Measurements from ENCODE around the gene RPL9. TPM values are rescaled to one million over a fixed set of nuclear protein-coding genes. Genes with fewer than 3 reads are reported as not detected.
A peak's percentile ranks its signal among the peaks of the same experiment; 100 is the strongest.

Gene RPL9
- total RNA-seq, 4 donors from 2014 or later = 2,396 to 3,997 (median 2,918) TPM

- no peaks in the 10 kb centered on the region for H3K9me3 ChIP-seq
- DNase-seq (ENCODE audit: low spot score in 2 of 2) = no peak
- no peak overlapping the region for H3K27ac ChIP-seq
- peaks cover 0 to 18% (median 2%) of the 10 kb centered on the region in 4 donors for H3K4me1 ChIP-seq
- TF ChIP-seq POLR2A (IDR thresholded peaks at IDR 0.05) (no peak), EP300 (IDR thresholded peaks at IDR 0.05) (no peak)
- TF ChIP-seq, protein P1, sequence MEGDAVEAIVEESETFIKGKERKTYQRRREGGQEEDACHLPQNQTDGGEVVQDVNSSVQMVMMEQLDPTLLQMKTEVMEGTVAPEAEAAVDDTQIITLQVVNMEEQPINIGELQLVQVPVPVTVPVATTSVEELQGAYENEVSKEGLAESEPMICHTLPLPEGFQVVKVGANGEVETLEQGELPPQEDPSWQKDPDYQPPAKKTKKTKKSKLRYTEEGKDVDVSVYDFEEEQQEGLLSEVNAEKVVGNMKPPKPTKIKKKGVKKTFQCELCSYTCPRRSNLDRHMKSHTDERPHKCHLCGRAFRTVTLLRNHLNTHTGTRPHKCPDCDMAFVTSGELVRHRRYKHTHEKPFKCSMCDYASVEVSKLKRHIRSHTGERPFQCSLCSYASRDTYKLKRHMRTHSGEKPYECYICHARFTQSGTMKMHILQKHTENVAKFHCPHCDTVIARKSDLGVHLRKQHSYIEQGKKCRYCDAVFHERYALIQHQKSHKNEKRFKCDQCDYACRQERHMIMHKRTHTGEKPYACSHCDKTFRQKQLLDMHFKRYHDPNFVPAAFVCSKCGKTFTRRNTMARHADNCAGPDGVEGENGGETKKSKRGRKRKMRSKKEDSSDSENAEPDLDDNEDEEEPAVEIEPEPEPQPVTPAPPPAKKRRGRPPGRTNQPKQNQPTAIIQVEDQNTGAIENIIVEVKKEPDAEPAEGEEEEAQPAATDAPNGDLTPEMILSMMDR (IDR thresholded peaks at IDR 0.05) = no peak
- no peak overlapping the region for H3K4me3 ChIP-seq
- peaks cover 5 to 71% (median 18%) of the 10 kb centered on the region in 3 donors for H3K36me3 ChIP-seq
- H3K27me3 ChIP-seq = no peaks in the 10 kb centered on the region
- WGBS, 2 donors = 70 to 89% methylated on average over 2 of the region's 2 CpGs
Measured at GRCh38 chr4:39450618-39451017, 8.1 kb downstream of the RPL9 start.

GRCh38 chr4:39446842-39447573 is 11.7 kb downstream of the RPL9 start:
- H3K4me3 ChIP-seq = peak overlapping the region; percentile 20 to 46 (median 32)
- H3K27ac ChIP-seq = peak overlapping the region in 2 of 4 donors; percentile 4 to 21
- no peak for DNase-seq (ENCODE audit: low spot score in 2 of 2)
- TF ChIP-seq, protein P1 (IDR thresholded peaks at IDR 0.05) = peak in 2 of 5 experiments; percentile 21 to 25
- no peak for TF ChIP-seq POLR2A (IDR thresholded peaks at IDR 0.05)
- WGBS, 2 donors = 9 to 11% methylated on average over 23 to 39 of the region's 61 CpGs
- peaks cover 0 to 9% (median 2%) of the 10 kb centered on the region in 4 donors for H3K4me1 ChIP-seq
- H3K36me3 ChIP-seq = peaks cover 0 to 35% (median 2%) of the 10 kb centered on the region in 3 donors
- no peaks in the 10 kb centered on the region for H3K27me3 ChIP-seq
- no peaks in the 10 kb centered on the region for H3K9me3 ChIP-seq

DNA sequence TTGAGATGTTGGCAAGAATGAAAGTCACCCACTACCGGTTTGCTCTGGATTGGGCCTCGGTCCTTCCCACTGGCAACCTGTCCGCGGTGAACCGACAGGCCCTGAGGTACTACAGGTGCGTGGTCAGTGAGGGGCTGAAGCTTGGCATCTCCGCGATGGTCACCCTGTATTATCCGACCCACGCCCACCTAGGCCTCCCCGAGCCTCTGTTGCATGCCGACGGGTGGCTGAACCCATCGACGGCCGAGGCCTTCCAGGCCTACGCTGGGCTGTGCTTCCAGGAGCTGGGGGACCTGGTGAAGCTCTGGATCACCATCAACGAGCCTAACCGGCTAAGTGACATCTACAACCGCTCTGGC is 12.3 kb downstream of the RPL9 start:
- no peaks in the 10 kb centered on the region for H3K9me3 ChIP-seq
- TF ChIP-seq, protein P1 (IDR thresholded peaks at IDR 0.05) = no peak

DNA sequence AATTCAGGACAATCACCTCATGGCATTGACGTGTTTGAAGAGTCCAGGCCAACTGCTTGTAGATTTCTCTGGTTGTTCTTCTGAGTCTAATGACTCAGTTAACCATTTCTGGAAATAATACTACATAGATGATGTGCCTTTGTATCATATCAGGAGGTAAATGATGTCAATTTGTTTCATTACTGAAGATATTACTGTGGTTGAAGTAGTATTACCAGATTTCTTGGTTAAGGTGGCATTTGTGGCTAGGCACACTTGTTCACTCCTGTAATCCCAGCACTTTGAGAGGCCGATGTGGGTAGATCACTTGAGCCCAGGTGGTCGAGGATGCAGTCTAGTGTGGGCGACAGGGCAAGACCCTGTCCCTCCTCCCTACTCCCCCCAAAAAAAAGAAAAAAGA is 15.7 kb downstream of the RPL9 start:
- Histone ChIP-seq H3K36me3 (no peaks in the 10 kb centered on the region), H3K27me3 (no peaks in the 10 kb centered on the region), H3K4me1 (peaks cover 0 to 9% (median 2%) of the 10 kb centered on the region in 4 donors), H3K4me3 (no peak overlapping the region), H3K9me3 (no peaks in the 10 kb centered on the region), H3K27ac (no peak overlapping the region)
- DNase-seq (ENCODE audit: low spot score in 2 of 2) = no peak
- WGBS, 2 donors = 84 to 87% methylated on average over 4 of the region's 4 CpGs
- TF ChIP-seq EP300 (IDR thresholded peaks at IDR 0.05) (no peak), POLR2A (IDR thresholded peaks at IDR 0.05) (no peak)
- TF ChIP-seq, protein P1 (IDR thresholded peaks at IDR 0.05) = no peak

More for the DNA sequence above, 12.3 kb downstream of the RPL9 start:
- H3K4me1 ChIP-seq = peaks cover 0 to 9% (median 2%) of the 10 kb centered on the region in 4 donors
- WGBS, 2 donors = 84 to 96% methylated on average over 18 to 20 of the region's 20 CpGs
- peak overlapping the region in 2 of 4 donors; percentile 40 to 46 for H3K4me3 ChIP-seq
- peaks cover 0 to 30% (median 0%) of the 10 kb centered on the region in 3 donors for H3K36me3 ChIP-seq
- H3K27me3 ChIP-seq = no peaks in the 10 kb centered on the region
- DNase-seq (ENCODE audit: low spot score in 2 of 2) = no peak
- H3K27ac ChIP-seq = no peak overlapping the region

- no peak overlapping the region for H3K27ac ChIP-seq
- no peaks in the 10 kb centered on the region for H3K36me3 ChIP-seq
- no peak for DNase-seq (ENCODE audit: low spot score in 2 of 2)
- H3K27me3 ChIP-seq = no peaks in the 10 kb centered on the region
- 81 to 94% methylated on average over 2 of the region's 2 CpGs for WGBS, 2 donors
- TF ChIP-seq EP300 (IDR thresholded peaks at IDR 0.05) (no peak), POLR2A (IDR thresholded peaks at IDR 0.05) (no peak)
- TF ChIP-seq, protein P1 (IDR thresholded peaks at IDR 0.05) = no peak
- H3K9me3 ChIP-seq = no peaks in the 10 kb centered on the region
- H3K4me3 ChIP-seq = no peak overlapping the region
- no peaks in the 10 kb centered on the region for H3K4me1 ChIP-seq
Measured at GRCh38 chr4:39441593-39441992, 17.1 kb downstream of the RPL9 start.
